GM21717 (cell line): ENCODE results near the gene ATP6V1B1.

Experiments used
- ATAC-seq: cut with Tn5 transposase; IDR thresholded peaks from one replicate; pipeline ENCODE4 v1.9.1; 2021; ENCODE audit warnings: mild to moderate bottlenecking, moderate library complexity; ENCODE audit not compliant: unreplicated experiment

ATP6V1B1 gene

DNA sequence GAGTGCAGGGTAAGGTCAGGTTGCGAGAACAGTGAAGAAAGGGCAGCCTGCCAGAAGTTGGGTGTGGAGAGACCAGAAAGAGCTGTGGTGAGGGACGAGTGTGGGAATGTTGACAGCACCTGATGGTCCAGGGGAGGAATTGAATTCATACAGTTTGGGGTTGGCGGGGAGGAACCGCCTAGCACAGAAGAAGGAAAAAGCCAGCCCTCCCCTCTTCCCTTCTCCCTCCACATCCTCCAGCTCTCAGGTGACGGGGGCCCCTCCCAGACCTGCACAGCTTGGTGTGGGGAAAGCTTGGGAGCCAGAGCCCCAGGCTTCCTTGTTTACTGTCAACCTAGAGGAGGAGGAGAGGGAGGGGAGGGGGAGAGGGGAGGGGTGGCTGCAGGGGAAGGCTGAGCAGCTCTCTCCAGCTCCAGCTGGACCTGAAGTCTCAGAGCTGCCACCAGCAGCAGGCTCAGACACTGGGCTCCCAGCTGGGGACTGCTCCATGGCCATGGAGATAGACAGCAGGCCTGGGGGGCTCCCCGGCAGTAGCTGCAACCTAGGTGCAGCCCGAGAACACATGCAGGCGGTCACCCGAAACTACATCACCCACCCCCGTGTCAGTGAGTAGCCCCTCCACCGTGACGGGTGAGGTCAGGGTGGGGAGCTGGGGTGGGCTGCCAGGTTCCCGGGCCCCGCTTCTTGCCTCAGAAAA, at the start of gene ATP6V1B1:
ATP6V1B1 (plus strand) TSS at position 433 of the 697 bp plus-strand sequence; CDS start at position 488, 55 bp downstream.
- no peak for ATAC-seq

DNA sequence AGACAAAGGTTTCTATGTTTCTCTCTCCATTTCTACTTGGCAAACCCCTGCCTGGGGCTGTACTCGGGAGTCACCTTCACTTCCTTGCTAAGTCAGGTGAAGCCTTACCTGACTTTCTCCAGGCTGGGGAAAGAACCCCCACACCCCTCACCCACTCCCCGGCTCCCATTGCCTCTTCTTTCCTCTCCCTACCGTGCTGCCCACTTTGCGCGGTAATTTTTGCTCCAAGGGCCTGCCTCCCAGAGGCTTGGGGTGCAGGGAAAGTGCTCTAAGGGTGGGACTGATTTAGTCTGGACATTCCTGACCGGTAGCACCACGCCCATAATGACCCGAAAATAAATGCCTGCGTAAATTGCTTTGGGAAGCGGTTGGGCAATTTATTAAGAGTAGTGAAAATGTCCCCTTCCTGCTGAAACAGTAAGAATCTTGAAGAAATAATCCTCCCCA, 49.1 kb upstream of the ATP6V1B1 start:
- no peak for ATAC-seq

DNA sequence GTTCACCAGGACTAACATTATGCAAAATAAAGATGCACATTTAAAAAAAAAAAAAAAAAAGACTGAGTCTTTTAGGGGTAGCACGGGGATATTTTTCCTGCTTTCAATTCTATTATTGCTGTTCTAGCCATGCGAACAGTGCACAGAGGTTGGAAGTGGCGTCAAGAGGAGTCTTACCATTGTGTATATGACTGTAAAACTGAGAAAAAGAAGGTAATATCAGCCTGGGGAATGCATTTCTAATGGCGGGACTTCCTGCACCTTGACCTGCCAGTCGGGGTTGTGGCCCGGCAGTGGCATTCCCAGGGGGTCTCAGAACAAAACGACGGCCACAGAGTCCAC, 48.5 kb upstream of the ATP6V1B1 start:
- ATAC-seq = no peak

DNA sequence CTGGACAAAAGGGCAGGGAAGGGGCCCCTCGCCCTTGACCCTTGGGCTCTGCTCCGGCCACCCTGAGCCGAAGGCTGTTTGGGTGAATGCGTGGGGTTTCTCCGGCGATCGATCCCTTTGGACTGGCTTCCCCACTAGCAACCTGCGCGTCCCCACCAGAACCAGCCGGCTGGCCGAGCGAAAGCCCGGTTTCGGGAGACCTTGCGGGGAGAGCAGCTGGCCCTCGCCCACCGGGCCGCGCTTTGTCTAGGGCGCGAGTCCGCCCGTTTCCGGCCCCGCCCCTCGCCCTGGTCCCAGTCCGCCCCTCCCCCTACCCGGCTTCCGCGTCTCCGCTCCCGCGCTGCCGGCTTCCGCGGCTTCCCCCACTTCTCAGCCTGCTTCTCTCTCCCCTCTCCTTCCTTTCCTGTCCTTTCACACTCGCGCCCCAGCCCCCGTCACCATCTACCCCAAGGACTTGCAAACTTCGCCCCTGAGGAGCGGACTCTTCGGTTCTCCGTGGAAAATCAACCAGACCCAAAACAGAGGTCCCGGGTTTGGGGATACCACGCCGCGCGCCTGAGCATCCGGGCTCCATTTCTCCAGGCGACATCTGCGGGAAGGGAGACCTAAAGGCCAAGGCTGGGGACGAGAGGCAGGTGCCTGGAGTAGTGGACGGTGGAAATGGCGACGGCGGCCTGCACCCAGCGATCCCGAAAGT, 48.0 kb upstream of the ATP6V1B1 start:
- ATAC-seq = no peak

DNA sequence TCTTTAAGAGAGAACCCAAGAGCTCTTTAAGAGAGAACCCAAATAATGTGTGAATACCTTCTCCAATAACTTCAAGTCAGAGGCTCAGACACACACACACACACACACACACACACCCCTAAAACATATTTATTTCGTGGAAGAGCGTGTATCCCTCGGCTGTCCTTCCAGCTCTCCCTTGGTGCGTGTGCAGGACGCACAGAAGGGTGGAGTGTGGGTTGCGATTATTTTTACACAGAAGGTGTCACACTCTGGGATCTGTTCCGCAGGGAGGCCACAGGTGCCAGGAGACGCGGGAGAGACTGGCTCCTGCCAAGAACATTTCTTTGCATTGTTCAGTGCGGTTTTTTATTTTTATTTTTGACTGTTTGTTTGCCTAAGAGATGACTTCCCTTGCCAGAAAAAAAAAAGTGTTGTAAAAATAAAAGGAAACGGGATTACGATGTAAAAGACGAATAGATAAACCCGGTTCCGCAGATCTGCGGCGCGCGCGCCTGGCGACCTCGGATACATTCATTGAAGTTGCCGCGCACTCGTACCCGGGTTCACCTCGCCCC, 47.3 kb upstream of the ATP6V1B1 start:
- ATAC-seq = no peak

DNA sequence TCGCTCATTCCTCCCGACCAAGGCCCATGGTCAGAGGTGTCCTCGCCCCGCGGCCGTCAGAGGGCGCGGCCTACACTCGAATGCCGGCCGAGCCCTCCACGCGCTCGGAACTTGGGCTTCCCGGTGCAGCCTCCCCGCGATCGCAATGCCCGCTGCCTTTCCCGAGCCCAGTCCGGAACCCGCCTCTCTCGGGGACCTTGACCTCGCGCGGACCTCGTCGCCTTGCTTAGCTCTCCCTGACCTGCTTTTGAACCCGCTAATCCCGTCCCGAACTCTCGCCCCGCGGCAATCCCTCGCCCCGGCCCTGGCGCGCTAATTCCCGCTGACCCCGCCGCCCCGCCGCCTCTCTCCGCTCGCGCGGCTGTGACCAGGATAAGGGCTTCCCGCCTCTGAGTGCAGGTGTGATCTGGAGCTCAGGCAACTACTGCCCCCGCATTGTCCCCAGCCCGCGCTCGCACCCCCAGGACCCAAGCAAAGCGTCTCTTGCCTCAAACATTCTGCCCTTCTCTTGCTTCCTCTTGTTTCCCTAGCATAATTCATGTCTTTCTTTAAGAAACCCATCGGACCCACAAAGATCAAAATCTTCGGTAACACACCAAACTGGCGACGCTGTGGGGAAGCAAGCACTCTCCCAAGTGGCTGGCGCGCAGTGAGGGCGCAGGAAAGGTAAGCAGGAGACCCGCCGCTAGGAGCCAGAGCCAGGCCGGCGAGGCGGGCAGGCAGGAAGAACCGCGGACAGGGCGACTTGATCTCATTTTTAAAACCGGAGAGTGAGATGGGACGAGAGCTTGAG, 46.6 kb upstream of the ATP6V1B1 start:
- ATAC-seq = no peak

DNA sequence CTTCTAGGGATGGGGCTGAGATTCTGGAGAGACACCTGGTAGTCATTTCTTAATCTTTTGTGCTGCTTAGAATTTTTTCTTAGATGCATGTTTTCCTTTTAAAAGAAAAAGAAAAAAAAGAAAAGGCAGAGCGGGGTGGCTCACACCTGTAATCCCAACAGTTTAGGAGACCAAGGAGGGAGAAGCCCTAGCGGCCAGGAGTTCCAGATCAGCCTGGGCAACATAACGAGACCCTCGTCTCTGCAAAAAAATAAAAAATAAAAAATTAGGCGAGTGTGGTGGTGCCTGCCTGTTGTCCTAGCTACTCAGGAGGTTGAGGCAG, 46.0 kb upstream of the ATP6V1B1 start:
- no peak for ATAC-seq

DNA sequence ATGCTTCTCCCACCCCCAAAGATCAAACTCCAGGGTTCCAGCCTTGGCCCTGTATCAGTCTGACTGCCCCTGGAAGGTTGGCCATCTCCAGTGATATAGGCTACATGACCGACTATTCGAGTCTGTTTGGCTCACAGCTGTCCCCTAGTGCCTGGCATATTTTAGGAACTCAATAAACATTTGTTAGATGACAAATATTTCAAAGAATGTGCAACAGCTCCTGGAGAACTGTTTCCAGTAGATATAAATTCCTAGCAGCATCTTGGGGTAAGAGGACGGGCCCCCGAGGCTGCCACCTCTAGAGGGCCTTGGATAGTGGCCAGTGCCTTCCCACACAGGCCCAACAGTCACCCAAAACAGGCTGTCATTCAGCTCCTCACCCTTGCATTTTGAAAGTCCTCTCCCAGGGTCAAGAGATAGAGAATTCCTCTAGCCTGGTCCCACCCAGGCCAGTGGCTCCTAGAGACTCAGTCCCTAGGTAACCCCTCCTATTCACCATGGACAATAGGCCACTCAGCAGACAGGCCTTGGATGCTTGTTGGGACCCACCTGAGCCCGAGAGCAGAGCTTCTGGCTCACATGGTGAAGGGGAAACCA, 45.1 kb upstream of the ATP6V1B1 start:
- no peak for ATAC-seq

DNA sequence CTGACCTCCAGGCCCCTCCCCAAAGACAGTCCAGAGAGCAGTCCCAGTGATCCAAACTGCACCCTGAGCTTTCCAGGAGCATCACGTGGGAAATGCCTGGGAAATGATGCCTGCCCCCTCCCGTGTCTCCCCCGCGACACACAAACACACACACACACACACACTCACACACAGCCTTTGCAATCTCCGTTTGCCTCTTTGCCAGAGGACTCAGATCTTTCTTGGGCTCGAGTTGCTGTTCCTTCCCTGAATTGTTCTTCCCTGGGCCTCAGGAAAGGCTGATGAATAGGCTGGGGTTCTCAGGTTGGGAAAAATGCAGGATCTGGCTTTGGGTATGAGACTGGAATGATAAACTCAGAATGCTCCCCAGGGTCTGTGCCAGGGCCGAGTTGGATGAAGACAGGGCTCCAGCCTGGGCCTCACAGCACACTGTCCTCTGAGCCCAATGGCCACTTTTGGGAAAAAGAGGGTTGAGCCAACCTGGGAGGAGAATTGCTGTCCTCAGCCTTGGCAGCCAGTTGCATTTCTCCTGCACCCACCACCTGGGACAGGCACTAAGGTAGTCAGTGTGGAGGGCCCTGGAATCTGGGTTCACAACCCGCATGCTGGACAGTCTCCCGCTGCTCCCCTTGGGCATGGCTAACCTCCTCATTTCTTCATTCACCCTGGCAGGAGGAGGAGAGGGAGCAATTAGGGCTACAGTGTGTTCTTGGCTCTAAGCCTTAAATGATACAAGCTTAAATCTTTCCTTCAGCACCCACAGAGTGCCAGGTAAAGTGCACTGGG, 43.9 kb upstream of the ATP6V1B1 start:
- ATAC-seq = no peak

DNA sequence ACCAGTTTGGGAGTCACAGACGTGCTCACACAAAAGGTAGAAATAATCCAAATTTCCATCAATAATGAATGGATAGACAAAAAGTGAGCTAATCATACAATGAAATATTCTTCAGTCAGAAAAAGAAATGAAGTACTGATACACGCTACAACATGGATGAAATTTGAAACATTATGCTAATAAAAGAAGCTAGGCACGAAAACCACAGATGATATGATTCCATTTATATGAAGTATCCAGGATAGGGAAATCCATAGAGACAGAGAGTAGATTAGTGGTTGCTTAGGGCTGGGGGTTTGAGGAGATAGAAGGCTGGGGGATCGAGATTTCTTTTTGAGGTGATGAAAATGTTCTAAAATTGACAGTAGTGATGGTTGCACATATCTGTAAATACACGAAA, 43.0 kb upstream of the ATP6V1B1 start:
- ATAC-seq = no peak

DNA sequence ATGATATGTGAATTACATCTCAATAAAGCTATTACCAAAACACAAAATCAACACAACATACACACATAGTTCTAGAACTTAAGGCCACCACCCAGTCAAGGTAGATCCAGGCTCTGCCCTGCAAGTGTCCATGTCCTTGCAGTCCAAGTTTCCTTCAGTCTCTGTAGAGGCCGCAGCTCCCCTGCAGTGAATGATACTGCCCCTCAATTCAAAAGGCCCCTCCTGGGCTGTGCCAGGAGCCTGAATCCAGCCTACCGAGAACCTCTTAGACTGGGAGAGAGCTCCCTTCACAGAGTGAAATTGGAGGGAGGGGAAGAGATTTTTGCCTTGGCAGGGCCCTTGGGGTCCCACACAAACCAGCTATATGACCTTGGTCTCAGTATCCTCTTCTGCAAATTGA, 42.5 kb upstream of the ATP6V1B1 start:
- no peak for ATAC-seq

DNA sequence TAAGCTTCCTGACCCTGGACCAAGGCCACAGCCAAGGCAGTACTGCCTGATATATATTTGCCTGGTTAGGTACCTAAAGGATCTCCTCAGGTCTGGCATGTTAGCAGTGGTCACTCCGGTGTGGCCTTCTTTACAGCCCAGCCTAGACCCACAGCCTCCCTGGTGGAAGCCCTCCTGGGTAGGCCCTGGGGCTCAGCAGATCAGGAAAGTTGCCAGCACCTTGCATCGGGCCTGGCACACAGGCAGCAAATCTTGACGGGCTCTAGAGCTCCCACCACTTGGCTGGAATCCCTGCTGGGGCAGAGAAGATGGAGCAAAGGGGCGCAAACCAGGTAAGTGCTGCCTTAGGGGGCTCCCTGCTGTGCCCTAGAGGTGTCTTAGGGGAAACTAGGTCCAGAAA, 40.9 kb upstream of the ATP6V1B1 start:
- ATAC-seq = no peak

DNA sequence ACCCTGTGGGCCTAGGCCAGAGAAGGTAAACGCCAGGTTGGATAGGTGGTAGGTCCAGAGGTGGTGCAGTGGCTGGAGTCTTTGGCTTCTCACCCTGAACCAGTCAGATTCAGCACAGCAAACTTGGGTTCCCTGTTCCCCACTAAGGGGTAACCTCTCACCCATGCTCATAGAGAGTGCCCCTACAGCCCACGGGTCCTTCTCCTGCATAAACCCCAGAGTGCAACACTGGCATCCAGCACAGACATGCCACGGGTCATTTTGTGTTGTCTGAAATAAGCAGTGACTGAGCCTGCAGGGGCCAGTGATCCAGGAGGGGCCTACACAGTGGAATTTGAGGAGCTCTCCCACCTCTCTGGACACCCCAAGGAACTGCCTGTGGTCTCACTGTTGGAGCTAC, 40.5 kb upstream of the ATP6V1B1 start:
- ATAC-seq = no peak

DNA sequence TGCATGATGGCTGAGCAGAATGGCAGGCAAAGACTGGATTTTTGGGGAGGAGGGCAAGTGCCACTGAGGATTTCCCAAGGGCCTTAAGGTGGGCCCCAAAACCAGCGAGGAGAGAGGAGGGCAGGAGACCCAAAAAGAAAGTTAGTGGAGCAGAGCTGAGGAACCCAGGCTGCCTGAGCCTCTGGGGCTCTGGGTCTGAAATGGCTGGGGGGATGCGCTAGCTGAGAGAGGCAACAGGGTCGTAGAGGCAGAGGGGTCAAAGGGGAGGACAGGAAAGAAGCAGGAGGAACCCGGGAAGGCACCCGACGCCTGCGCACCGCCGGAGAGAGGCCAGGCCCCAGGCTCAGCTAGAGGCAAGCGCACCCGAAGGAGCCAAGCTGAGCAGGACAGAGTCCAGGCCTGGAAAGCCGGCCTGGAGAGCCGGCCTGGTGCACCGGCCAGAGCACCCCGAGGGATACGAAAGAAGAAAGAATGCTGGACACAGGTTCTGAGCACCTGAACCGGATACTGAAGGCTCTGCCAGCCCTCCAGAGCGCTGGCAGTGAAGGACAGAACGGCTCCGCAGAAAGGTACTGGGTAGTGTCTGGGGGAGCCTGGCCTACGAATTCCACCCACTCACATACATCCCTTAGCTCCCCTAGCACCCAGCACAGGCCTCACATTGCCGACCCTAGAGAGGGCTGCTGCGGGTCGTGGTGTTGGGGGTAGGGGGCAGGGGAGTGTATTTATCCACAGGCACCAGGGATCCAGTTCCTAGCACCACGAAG, 39.5 kb upstream of the ATP6V1B1 start:
- no peak for ATAC-seq

DNA sequence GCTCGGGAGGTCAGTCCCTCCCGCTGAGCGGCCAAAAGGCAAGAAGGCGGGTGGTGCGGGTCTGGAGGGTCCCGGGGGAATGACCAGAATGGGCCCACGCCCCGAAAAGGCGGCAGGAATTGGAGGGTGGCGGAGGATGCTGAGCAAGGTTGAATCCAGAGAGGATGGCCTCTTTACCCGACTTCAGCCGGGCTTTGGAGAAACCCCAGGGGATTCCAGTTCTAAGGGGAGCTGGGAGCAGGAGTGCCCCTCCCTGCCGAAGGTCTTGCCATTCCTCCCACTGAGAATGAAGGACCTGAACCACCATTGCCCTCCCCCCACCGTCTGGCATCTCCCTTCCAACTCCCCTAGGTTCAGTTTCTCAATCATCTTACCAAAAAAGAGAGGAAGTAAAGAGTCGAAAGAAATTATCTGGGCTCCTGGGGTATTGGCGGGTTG, 38.9 kb upstream of the ATP6V1B1 start:
- ATAC-seq = no peak

DNA sequence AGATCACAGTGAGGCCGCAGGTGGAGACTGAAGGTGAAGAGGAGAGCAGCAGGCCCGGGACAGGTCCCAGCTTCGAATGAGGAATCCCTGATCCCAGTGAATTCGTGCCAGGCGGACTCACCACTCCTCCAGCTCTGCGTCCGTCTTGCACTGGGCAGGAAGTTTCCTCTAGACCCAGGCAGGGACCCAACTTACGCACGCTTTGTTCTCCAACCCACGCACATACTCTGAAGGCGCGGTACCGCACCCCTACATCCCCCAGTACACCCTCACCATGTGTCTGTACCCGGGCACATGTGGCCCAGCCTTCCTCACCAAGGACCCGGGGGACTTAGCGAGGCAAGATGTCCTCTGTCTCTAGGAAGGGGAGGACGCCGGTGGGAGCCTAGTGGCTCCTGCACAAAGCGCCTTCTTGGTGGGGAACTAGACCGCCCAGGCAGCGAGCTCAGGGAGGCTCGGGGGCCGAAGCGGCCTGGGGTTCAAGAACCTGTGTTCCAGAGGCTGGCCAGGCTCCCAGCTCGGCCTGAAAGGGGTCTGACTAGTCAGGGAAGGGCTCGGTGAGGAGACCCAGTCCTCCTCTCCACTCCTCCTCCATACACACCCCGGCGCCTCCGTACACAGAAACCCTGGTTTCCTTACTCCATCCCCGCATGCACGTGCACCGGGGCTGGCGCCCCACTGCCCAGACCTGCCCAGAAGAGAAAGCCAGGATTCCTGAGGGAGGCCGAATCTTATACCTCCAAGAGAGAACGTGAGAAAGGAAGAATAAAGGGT, 38.3 kb upstream of the ATP6V1B1 start:
- ATAC-seq = no peak

DNA sequence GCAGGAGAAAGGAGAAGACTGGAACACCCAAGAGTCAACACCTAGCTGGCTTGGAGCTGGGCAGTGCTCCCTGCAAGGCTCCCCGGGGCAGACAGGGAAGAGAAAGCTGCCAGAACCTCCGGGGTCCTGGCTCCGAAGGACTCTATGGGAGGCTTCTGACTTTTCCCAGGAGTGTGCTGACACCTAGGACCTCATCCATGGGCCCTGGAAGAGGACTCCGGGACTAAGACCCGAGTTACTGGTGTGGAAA, 37.8 kb upstream of the ATP6V1B1 start:
- ATAC-seq = no peak

DNA sequence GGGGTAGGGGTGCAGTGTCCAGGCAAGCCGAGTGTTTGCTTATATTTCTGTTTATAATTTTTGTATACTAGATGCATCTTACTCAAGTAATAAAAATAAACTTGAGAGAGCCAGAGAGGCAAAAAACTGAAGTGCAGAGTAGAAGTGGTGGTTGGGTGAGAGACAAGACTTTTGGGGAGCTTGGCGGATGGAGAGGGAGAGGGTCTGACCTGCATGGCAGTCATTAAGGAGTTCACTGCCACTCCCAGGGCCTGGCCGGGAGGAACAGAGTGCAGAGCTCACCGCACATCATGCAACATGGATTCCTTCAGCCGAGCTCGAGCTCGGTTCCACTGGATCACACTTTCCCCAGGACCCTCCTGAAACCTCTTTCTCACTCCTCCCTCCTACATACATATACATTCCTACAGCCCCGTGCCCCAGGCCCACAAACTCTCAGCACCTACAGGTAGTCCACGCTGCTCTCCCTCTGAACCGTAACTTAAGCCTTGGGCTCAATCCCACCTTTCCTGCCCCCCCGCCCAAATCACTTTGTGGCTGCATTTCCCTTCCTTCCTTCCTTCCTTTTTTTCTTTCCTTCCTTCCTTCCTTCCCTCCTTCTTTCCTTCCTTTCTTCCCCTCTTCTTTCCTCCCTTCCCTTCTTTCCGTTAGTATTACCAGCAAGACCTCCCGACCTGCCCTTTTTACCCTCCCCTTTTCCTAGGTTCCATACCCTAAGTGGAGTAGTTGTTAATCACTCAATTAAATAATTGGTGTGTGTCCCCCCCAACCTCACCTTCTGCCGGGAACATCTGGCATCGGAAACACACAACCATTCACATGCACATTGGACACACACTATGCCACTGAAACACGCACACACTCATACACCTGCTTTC, 37.1 kb upstream of the ATP6V1B1 start:
- ATAC-seq = no peak
